NK-92 (cell line): ENCODE data around the gene BTG1.
"Not testable (repeated sequence)": the region's sequence is repeated elsewhere in the genome, so short reads cannot be mapped to it uniquely, and the experiment has no call there.

Experiments used
- DNase-seq: peaks from one replicate; lab custom pipeline; 2025; ENCODE audit not compliant: unreplicated experiment; lab: John Stamatoyannopoulos, UW

BTG1 gene

DNA sequence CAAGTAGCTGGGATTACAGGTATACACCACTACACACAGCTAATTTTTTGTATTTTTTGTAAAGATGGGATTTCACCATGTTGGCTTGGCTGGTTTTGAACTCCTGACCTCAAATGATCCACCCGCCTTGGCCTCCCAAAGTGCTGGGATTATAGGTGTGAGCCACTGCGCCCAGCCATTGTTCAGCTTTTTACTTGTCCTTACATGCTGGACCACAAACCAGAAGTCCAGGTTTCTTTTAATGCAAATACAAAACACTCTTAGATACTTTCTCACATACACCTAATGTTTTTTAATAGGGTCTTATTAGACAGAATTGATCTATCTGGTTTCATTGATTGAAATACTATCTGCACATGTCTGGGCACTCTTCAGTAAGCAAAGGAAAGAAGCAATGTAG, 40.5 kb downstream of the BTG1 start:
- DNase-seq, result no peak

DNA sequence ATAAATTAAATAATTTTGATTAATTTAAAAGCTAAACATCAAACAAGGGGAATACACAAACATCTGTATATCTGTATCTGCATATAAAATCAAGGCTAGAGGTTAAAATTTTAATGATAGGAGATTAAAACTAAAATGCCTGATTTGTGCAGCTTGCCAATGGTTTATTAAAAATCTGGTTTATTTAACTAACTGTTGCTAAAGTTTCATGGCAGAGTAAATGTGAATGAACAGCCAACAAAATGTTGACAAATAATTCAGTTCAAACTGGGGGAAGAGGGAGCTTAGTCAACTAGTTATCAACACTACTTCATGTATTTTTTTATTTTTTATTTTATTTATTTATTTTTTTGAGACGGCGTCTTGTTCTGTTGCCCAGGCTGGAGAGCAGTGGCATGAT, 43.0 kb downstream of the BTG1 start:
- no peak for DNase-seq

DNA sequence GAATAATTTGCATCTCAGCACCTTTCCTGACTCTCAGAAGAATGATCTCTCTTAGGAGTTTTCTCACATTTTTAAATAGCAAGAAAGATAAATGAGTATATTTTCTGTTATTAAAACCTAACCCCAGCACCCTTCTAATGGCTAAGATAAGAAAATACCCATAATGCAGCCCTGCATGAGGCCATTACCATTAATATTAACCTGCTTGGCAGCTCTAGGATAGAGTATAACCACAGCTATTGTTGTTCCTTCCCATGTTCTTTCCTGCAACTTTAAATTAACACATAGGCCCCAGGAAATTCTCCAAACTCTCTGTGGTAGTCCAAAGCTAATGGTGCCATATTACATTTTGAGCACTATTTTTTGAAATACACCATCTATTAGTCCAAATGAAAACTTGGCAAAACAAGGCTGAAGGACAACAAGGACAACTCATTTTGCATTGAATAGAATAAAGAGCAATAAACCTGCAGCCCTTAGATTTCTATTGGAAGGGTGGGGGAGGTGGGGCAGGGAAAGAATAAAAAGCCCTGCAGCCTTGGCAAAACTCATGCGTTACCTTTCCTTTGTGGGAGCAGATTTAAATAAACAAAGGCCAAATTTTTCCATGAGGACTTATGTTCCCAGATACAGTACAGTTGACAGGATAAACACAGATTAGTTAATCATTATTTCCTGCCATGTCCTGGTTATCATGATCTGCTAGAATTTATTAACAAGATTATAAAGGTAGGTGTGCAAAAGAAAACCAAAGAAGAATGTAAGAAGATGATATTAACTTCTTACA, 46.9 kb downstream of the BTG1 start:
- DNase-seq, result no peak

DNA sequence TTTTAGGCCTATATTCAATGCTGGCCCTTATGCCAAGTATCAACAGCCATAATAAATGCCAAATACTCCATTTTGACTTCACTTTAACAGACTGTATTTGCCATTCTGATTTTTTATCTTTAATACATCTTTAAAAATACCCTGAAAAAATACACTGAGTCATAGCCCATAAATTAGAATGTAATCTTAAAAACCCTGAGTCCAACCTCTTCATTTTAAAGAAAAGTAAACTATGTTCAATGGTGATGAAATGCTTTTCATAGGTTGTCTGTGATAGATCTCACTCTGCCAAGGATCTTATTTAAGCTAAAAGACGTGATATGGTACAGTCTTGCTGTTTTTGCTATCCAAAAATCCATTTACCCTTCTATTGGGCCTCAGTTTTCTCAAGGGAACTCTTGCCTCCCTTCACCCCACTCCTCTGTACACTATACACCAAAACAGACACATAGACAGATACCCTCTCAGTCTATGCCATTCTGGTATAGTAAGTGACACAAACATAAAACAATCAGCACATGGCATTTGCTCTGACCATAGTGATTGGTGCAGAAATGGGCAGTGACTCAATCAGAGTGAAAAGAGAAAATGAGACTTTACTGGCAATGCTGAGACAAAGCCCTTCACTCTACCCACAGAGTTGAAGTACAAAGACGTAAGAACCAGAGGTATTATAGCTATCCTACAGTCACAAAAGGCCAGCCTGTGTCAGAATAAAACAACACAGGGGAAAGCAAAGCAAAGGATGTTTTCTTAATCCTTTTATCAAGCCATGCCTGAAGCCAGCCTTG, 49.1 kb downstream of the BTG1 start:
- DNase-seq, result no peak

DNA sequence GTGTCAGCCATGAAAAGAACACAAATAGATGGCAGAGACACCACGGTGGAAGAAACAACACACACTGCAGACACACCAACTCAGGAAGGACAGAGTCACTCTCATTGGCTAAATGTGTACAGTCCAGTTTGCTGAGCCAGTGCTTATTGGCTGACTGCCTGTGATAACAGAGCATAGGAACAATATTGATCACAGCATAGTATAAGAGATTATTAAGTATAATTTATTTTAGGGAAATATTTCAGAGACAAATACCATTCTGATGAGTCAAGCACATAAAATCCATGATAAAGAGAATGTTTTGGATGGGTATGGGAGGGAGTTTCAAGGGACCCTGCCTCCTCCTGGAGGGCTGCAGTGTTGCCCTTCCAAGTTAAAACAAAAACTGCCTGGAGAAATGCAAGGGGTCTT, 50.9 kb downstream of the BTG1 start:
- no peak for DNase-seq

DNA sequence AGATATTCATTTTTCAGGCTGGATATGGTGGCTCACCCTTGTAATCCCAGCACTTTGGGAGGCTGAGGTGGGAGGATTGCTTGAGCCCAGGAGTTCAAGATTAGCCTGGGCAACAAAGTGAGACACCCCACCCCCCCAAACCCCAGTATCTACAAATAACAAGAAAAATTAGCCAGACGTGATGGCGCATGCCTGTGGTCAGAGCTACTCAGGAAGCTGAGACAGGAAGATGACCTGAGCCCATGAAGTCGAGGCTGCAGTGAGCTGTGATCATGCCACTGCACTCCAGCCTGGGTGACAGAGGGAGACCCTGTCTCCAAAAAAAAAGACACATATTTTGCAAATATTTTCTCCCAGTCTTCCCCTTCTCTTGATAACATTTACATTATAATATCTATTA, 51.3 kb downstream of the BTG1 start:
- not testable (repeated sequence) for DNase-seq
